Hematopoietic multipotent progenitor cell treated with erythropoietin and hydrocortisone succinate and interleukin-3 and kit ligand, for 8 days (in vitro differentiated cells): ENCODE data around the gene PIGL.
"Not testable (repeated sequence)": the region's sequence is repeated elsewhere in the genome, so short reads cannot be mapped to it uniquely, and the experiment has no call there.

Experiments used
- DNase-seq: peaks from one replicate; pipeline ENCODE4 v3.0.0-alpha.2; 2015

The PIGL gene

GRCh38 chr17:16217002-16217635, at the start of gene PIGL:
PIGL (plus strand) TSS chr17:16217210; CDS start chr17:16217227, 17 bp downstream.
- DNase-seq = peak; percentile 96

- DNase-seq = no peak
Observed at GRCh38 chr17:16171613-16172012, 45.4 kb upstream of the PIGL start.

DNA sequence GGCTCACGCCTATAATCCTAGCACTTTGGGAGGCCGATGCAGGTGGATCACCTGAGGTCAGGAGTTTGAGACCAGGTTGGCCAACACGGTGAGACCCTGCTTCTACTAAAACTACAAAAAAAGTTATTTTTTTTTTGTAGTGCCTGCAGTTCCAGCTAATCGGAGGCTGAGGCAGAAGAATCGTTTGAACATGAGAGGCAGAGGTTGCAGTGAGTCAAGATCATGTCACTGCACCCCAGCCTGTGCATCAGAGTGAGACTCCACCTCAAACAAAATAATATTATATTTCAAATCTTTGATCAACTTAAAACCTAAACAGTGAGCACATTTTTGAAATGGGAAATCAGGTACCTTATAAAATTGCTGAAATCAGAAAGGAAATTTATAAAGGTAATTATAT, 38.2 kb upstream of the PIGL start:
- DNase-seq = no peak

DNA sequence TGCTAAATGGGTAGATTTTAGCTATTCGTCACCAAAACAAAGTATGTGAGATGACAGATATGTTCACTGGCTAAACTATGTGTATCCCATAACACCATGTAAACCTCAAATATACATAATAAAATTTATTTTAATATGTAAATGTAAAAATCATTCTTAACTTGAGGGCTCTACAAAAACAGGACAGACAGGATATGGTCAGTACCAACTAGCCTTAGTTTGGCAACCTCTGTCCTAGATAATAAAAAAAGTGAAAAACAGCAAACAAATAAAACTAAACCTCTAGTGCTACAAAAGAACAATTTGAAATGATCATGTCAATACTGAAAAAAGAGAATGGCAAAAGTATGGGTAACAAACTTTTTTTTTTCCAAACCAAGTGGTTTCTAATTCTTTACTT, 35.4 kb upstream of the PIGL start:
- DNase-seq = no peak

GRCh38 chr17:16187642-16188041, 29.4 kb upstream of the PIGL start:
- DNase-seq = no peak

DNA sequence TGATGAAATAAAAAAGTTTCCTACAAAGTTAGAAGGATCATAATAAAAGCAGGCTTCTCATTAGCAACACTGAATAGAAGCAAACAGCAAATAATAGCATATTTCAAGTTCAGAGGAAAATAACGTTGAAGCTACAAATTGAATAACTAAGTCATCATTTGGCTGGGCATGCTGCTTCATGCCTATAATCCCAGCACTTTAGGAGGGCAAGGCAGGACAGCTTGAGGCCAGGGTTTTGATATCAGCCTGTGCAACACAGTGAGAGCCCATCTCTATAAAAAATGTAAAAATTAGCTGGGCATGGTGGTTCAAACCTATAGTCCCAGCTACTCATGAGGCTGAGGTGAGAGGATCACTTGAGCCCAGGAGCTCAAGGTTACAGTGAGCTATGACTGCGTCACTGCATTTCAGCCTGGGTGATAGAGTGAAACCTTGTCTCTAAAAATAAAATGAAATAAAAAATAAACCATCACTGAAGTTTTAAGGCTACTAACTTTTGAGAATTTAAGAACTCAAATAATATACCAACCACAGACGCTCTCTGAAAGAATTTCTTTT, 27.1 kb upstream of the PIGL start:
- DNase-seq = no peak

GRCh38 chr17:16190703-16191360, 26.2 kb upstream of the PIGL start:
- no peak for DNase-seq

- DNase-seq = no peak
Observed at GRCh38 chr17:16191604-16192003, 25.4 kb upstream of the PIGL start.

GRCh38 chr17:16194307-16194835, 22.6 kb upstream of the PIGL start:
- DNase-seq = peak; percentile 79

DNA sequence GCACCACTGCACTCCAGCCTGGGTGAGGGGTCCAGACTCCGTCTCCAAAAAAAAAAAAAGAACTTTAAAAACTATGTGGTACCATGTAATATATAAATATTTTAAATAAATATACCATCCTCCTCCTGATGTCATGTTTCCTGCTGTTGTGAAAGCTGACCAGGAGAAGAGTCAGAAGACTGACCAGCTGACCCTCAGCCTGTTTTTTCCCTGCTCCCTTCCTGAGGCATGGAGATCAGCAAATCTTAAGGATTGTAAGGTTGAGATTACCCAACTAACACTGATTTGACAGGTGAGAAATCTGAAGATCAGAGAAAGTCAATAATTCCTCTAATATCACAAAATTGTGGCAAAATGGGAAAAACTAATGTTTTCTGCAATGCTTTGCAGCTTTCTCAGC, 19.7 kb upstream of the PIGL start:
- no peak for DNase-seq

GRCh38 chr17:16199093-16199492, 17.9 kb upstream of the PIGL start:
- DNase-seq = no peak

DNA sequence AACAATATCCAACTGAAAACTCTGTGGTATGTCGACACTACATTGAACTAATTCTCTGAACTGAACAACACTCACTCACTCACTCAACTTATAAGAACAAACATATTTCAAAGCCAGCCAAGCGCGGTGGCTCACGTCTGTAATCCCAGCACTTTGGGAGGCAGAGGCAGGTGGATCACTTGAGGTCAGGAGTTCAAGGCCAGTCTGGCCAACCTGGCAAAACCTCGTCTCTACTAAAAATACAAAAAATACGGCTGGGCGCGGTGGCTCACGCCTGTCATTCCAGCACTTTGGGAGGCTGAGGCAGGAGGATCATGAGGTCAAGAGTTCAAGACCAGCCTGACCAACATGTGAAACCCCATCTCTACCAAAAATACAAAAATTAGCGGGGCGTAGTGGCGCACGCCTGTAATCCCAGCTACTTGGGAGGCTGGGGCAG, 15.3 kb upstream of the PIGL start:
- DNase-seq = not testable (repeated sequence)

DNA sequence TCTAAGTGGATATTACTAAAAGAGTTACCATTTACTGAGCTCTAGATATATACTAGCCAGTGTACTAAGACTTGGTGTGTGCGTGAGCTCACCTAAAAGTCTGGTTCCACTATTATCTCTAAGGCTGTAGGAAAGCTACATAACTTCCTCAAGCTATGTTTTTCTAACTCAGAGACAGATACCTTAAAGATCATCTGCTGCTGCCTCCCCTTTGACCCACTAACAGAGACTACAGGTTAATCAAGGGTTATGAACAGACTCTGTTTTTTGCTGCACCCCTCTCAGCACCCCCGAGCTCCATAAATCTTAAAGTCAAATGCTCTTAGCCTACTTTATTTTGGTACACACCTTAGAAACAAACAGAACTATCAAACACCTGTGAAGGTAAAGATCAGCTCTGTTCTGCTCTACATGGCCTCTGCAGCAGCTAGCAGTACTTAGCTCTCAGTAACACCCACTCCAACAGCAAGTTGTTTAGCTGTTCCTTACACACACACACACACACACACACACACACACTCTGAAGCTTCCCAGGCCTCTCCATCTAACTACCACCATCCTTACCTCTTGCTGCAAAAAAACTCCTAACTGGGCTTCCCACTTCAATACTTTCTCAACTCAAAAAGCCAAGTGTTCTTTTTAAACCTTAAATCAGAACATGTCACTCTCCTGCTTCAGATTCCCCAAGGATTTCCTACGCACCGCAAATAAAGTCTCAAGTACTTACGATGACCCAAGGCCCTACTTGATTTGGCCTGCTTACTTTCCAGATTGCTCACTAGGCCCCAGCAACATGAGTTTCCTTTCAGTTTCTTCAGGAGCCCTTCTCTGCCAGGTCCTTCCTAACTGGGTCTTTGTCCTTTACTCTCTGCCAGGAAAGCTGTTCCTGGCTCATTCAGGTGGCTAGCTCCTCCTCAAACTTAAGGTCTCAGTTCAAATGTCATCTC, 14.2 kb upstream of the PIGL start:
- DNase-seq = not testable (repeated sequence)

GRCh38 chr17:16204763-16205162, 12.2 kb upstream of the PIGL start:
- not testable (repeated sequence) for DNase-seq

- no peak for DNase-seq
Observed at GRCh38 chr17:16211590-16211989, 5.4 kb upstream of the PIGL start.

DNA sequence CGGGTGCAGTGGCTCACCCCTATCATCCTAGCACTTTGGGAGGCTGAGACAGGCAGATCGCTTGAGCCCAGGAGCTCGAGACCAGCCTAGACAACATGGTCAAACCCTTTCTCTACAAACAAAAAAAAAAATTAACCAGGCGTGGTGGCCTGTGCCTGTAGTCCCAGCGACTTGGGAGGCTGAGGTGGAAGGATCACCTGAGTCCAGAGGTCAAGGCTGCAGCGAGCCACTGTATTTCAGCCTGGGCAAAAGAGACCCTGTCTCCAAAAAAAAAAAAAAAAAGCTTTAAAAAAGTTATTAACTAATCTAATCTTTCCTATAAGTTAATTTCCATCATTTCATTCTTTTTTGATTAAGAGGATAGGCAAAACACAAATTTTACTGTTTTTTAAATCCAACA, 4.2 kb upstream of the PIGL start:
- no peak for DNase-seq

- peak; percentile 46 for DNase-seq
Observed at GRCh38 chr17:16214190-16215001, 2.6 kb upstream of the PIGL start.

- no peak for DNase-seq
Observed at GRCh38 chr17:16215002-16215272, 2.1 kb upstream of the PIGL start.

- DNase-seq = peak; percentile 94
Observed at GRCh38 chr17:16215273-16215964, 1.6 kb upstream of the PIGL start, which contains the start of gene NCOR1. NCOR1 (minus strand) TSS chr17:16215534; CDS start chr17:16194569, 20,965 bp downstream.

GRCh38 chr17:16215965-16216316, 1.1 kb upstream of the PIGL start:
- peak; percentile 75 for DNase-seq

GRCh38 chr17:16216341-16217001, 539 bp upstream of the PIGL start:
- DNase-seq = not testable (repeated sequence)
